ENCODE measurements around the gene RNPS1. TPM values are rescaled to one million over a fixed set of nuclear protein-coding genes. Genes with fewer than 3 reads are reported as not detected.
A peak's percentile ranks its signal among the peaks of the same experiment; 100 is the strongest.

Gene RNPS1
- total and polyA plus RNA-seq, 8 donors, result 109 to 208 (median 194) TPM

GRCh38 chr16:2229091-2229490 is 38.8 kb downstream of the RNPS1 start:
- no peak for TF ChIP-seq CTCF (IDR thresholded peaks at IDR 0.05)
- no peak overlapping the region for H3K27ac ChIP-seq
- peaks cover 9 to 26% of the 10 kb centered on the region in 2 donors for H3K4me1 ChIP-seq
- H3K4me3 ChIP-seq, result no peak overlapping the region
- H3K27me3 ChIP-seq, result no peaks in the 10 kb centered on the region
- intact Hi-C loops (cut with DNase I), result no loop called here
- no peaks in the 10 kb centered on the region for H3K9me3 ChIP-seq
- ATAC-seq, result no peak
- peaks cover 0 to 63% of the 10 kb centered on the region in 2 donors for H3K36me3 ChIP-seq
- DNase-seq, result no peak

GRCh38 chr16:2228161-2228824 is 39.6 kb downstream of the RNPS1 start:
- Histone ChIP-seq H3K27me3 (no peaks in the 10 kb centered on the region), H3K36me3 (peaks cover 0 to 55% of the 10 kb centered on the region in 2 donors), H3K9me3 (no peaks in the 10 kb centered on the region), H3K4me1 (peaks cover 9 to 29% of the 10 kb centered on the region in 2 donors), H3K4me3 (no peak overlapping the region), H3K27ac (no peak overlapping the region)
- ATAC-seq, result no peak
- TF ChIP-seq CTCF (IDR thresholded peaks at IDR 0.05), result no peak
- no peak for DNase-seq
- intact Hi-C loops (cut with DNase I), result no loop called here

GRCh38 chr16:2226918-2227317 is 41.0 kb downstream of the RNPS1 start:
- no peak for TF ChIP-seq CTCF (IDR thresholded peaks at IDR 0.05)
- DNase-seq (no peak), ATAC-seq (no peak)
- Histone ChIP-seq H3K36me3 (peaks cover 0 to 41% of the 10 kb centered on the region in 2 donors), H3K9me3 (no peaks in the 10 kb centered on the region), H3K4me3 (no peak overlapping the region), H3K4me1 (peaks cover 9 to 34% of the 10 kb centered on the region in 2 donors), H3K27ac (no peak overlapping the region), H3K27me3 (no peaks in the 10 kb centered on the region)
- intact Hi-C loops (cut with DNase I), result no loop called here

- H3K4me1 ChIP-seq, result peaks cover 9 to 34% of the 10 kb centered on the region in 2 donors
- intact Hi-C loops (cut with DNase I), result no loop called here
- TF ChIP-seq CTCF (IDR thresholded peaks at IDR 0.05), result no peak
- H3K36me3 ChIP-seq, result peaks cover 0 to 35% of the 10 kb centered on the region in 2 donors
- ATAC-seq, result no peak
- H3K27me3 ChIP-seq, result no peaks in the 10 kb centered on the region
- no peak overlapping the region for H3K27ac ChIP-seq
- no peaks in the 10 kb centered on the region for H3K9me3 ChIP-seq
- H3K4me3 ChIP-seq, result no peak overlapping the region
- no peak for DNase-seq
Measured at GRCh38 chr16:2226245-2226793, 41.6 kb downstream of the RNPS1 start.

GRCh38 chr16:2223942-2224486 is 43.9 kb downstream of the RNPS1 start:
- no peak for TF ChIP-seq CTCF (IDR thresholded peaks at IDR 0.05)
- H3K9me3 ChIP-seq, result no peaks in the 10 kb centered on the region
- H3K4me3 ChIP-seq, result peak overlapping the region; percentile 98 to 100
- ATAC-seq (peak; percentile 73), DNase-seq (peak in 2 of 4 donors; percentile 38 to 61)
- H3K36me3 ChIP-seq, result peaks cover 0 to 12% of the 10 kb centered on the region in 2 donors
- H3K27me3 ChIP-seq, result no peaks in the 10 kb centered on the region
- intact Hi-C loops (cut with DNase I), result no loop called here
- H3K27ac ChIP-seq, result peak overlapping the region; percentile 75 to 94
- H3K4me1 ChIP-seq, result peaks cover 9 to 34% of the 10 kb centered on the region in 2 donors

Data from left lung (tissue), 10 donors.